HG03064 (cell line): ENCODE data around the gene POLR3C.
A peak's percentile ranks its signal among the peaks of the same experiment; 100 is the strongest.

ENCODE experiments used
- ATAC-seq: cut with Tn5 transposase; IDR thresholded peaks from one replicate; pipeline ENCODE4 v1.9.1; 2021; ENCODE audit warnings: low read depth; ENCODE audit not compliant: unreplicated experiment

The POLR3C gene

GRCh38 chr1:145859491-145860023 lies 35.6 kb downstream of the POLR3C start:
- peak; percentile 55 for ATAC-seq

GRCh38 chr1:145863282-145864018 lies 39.5 kb downstream of the POLR3C start:
- no peak for ATAC-seq

- no peak for ATAC-seq
These were observed 44.2 kb downstream of the POLR3C start for GRCh38 chr1:145868232-145868631.

GRCh38 chr1:145871994-145872924 lies 48.3 kb downstream of the POLR3C start:
- no peak for ATAC-seq

- no peak for ATAC-seq
These were observed 50.6 kb downstream of the POLR3C start for GRCh38 chr1:145874646-145875045.

GRCh38 chr1:145877923-145878486 lies 54.0 kb downstream of the POLR3C start:
- ATAC-seq = no peak

GRCh38 chr1:145878724-145879123 lies 54.7 kb downstream of the POLR3C start:
- no peak for ATAC-seq

GRCh38 chr1:145879775-145880174 lies 55.8 kb downstream of the POLR3C start:
- ATAC-seq = no peak

- ATAC-seq = no peak
These were observed 60.7 kb downstream of the POLR3C start for GRCh38 chr1:145884675-145885074.

- ATAC-seq = peak; percentile 99
These were observed 61.8 kb downstream of the POLR3C start, which contains the start of gene ANKRD35 for GRCh38 chr1:145885738-145886287. Gene ANKRD35, minus strand, starts transcription at chr1:145885866. Its CDS starts 108 bp downstream, at chr1:145885758.

GRCh38 chr1:145886390-145886789 lies 62.4 kb downstream of the POLR3C start:
- ATAC-seq = no peak

GRCh38 chr1:145886816-145887215 lies 62.8 kb downstream of the POLR3C start:
- ATAC-seq = no peak

- ATAC-seq = no peak
These were observed 63.6 kb downstream of the POLR3C start for GRCh38 chr1:145887631-145888030.

GRCh38 chr1:145889722-145890121 lies 65.7 kb downstream of the POLR3C start:
- ATAC-seq = no peak

- ATAC-seq = no peak
These were observed 67.1 kb downstream of the POLR3C start for GRCh38 chr1:145891143-145891542.

- ATAC-seq = no peak
These were observed 67.8 kb downstream of the POLR3C start for GRCh38 chr1:145891587-145892485.

GRCh38 chr1:145892486-145893087 lies 68.6 kb downstream of the POLR3C start:
- no peak for ATAC-seq

- no peak for ATAC-seq
These were observed 69.5 kb downstream of the POLR3C start for GRCh38 chr1:145893306-145894055.
